HG03442 (cell line): ENCODE results near the gene HSPG2.

Source experiments
- ATAC-seq: cut with Tn5 transposase; IDR thresholded peaks from one replicate; pipeline ENCODE4 v1.9.1; 2021; ENCODE audit warnings: mild to moderate bottlenecking, moderate library complexity; ENCODE audit not compliant: unreplicated experiment

Gene HSPG2

DNA sequence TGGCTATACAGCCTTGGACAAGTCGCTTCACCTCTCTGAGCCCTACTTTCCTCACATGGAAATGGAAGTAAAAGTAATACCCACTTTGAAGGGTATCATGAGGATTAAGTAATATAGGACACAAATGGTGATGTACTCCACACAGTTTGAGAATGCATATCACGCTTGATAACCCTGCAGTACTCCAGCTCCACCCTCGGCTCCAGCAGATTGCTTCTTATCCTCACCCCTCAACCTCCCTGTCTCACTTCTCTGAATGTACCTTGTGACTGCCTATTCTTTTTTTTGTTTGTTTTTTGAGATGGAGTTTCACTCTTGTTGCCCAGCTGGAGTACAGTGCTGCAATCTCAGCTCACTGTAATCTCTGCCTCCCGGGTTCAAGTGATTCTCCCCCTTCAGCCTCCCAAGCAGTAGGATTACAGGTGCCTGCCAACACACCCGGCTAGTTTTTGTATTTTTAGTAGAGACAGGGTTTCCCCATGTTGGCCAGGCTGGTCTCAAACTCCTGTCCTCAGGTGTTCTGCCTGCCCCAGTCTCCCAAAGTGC is 69.6 kb downstream of the HSPG2 start:
- no peak for ATAC-seq

DNA sequence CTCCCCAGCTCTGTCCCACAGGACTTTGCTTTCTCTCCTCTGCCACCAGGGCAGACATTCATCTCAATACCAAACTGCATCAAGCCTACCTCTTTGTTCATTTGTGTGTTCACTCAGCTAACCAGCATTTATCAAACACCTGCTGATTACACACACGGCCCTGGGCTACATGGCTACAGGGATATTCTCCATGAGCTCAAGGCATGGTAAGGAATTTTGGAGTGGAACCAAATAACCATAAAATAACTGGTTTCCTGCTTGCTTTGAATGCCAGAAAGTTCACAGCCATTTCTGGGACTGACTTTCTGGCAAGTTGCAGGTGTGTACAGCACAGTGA is 70.4 kb downstream of the HSPG2 start:
- ATAC-seq = no peak

DNA sequence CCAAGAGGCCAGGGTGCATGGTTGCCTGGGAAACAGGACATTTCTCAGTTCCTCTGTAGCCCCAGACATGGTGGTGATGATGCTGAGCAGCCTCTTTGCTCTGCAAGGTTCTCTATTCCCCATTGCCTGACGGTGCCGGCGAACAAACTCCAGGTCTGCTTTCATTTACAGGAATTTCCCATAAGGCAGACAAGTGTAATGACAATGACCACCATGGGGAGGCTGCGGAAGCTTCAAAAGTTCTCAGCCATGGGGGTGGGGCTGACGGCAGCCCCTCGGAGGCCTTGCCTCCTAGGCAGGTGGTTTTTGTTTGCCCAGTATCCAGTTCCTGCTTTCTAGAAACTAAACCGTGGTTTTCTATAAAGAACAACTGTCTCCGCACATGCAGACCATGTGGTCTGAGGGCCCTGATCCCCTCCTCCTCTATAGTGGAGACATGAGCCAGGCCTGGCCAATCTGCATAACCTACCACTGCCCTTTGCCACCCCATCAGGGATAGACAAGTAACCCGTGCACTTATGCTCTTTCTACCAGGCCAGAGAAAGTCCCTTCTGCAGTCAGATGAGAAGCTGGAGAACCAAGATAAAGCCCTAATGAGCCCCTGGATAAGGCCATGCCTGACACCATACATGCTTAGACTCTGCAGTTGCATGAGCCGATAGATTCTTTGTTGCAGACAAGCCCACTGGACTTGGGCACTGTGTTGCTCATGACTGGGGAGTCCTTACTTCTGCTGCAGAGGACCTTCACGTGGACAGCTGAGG is 71.0 kb downstream of the HSPG2 start:
- no peak for ATAC-seq

DNA sequence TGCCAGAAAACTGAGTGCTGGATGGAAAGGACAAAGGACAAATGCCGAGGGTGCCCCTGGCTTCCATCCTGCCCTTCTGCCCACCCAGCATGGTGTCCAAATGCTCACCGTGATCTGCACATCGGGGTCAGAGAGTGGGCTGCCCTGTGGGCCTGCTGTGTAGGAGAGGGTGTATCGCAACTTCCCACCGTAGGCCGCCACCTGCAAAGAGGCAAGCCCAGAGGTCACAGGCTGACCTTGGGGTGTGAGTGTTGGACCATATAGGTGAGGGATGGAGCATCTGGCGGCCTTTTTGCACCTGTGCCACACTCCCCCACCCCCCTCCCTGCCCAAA is 71.5 kb downstream of the HSPG2 start:
- ATAC-seq = no peak

DNA sequence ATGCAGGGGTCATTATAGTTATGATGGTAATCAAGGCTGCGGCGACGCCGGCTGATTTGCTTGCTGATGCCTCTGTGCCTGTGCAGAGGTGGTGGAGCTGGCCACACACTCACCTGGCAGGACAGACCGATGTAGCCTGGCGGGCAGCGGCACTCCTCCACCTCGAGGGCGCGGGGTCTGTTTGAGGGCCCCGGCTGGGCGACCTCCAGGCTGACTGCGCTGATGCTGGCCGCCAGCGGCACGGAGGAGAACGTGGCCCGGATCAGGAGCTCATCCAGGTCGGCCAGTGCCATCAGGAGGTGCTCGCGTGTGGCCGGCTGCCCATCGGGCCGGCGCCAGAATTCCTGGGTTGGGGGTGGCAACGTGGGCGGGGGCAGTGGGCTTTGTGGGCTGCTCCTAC is 72.4 kb downstream of the HSPG2 start:
- ATAC-seq = no peak

DNA sequence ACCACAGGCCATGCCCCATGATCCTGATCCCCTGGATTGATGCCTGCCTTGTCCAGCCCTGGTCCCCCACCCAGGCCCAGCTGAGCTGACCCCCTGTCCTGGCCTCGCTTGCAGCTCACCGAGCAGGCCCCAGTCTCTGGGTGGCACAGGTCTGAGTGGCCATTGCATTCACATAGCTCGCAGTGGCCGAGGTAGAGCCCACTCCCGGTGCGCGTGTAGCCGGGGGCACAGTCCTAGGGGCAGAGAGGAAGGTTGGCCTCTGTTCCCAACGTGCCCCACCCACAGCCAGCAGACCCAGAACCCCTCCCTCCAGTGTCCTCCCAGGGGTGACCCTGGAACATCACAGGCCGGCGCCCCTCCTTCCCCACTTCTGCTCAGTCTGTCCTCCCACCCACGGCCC is 73.1 kb downstream of the HSPG2 start:
- ATAC-seq = no peak

DNA sequence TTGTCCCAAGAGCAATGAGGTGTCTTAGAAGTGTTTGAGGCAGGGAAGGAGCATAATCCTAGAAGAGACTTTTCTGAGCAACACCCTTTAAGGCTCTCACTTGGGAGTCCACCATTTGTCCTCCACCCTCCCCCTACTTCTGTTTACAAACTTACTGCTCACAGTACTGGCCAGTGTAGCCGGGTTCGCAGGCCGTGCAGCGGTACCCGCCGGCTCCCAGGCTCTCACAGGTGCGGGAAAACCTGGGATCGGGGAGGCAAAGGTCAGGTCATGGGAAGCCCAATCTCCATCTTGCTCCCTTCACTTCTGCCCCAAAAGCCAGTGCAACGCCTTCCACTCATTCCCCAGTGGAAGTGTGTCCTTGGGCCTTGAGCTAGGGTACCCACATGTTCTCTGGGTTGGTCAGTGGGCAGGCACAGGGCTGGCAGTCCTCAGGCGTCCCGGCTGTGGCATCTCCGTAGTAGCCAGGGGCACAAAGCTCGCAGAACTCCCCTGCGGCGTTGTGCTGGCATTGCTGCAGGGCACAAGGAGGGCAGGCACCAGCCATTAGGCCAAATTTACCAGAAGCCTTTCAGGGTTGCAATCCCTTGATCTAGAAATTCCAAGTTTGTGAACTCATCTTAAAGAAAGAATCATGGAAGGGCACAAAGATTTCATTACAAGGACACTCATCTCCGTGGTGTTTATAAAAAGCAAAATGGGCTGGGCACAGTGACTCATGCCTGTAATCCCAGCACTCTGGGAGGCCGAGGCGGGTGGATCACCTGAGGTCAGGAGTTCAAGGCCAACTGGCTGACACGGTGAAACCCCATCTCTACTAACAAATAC is 75.3 kb downstream of the HSPG2 start:
- ATAC-seq = no peak

DNA sequence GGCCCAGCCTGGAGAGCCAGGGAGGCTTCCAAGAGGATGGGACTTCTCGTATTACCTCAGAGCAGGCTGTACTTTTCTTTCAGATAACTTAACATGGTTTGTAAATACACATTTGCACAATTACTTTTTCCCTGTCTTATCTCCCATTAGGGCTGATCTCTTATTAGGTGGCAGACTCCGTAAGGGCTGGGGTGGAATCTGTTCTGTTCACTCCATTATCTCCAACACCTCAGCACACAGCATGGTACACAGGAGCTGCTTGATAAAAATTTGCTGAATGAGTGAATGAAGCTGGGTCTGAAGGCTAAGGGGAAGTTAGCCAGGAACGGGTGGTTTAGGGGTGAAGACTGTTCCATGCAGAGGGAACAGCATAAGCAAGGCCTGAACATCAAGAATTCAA is 76.1 kb downstream of the HSPG2 start:
- ATAC-seq = no peak

DNA sequence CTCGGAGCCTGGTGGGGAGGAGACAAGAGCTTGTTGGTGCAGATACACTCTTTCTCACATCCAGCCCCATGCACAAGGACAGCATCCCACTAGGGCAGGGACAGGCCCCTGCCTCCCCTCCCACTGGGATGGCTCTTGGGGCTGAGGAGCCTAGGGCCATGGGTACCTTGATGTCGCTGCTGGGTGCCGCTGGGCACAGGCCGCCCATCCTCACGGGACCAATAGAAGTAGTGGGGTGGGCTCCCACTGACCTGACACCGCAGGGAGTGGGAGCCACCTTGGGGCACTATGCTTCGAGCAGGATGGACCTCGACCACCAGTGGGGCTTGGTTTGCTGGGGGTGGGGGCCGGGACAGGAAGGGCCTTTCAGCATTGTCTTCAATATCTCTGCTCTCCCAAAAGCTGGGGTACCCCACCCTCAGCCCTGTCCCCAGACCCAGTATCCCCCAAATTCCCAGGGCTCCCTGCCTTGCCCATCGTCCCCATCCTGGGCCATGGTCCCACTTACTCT is 77.4 kb downstream of the HSPG2 start:
- no peak for ATAC-seq

DNA sequence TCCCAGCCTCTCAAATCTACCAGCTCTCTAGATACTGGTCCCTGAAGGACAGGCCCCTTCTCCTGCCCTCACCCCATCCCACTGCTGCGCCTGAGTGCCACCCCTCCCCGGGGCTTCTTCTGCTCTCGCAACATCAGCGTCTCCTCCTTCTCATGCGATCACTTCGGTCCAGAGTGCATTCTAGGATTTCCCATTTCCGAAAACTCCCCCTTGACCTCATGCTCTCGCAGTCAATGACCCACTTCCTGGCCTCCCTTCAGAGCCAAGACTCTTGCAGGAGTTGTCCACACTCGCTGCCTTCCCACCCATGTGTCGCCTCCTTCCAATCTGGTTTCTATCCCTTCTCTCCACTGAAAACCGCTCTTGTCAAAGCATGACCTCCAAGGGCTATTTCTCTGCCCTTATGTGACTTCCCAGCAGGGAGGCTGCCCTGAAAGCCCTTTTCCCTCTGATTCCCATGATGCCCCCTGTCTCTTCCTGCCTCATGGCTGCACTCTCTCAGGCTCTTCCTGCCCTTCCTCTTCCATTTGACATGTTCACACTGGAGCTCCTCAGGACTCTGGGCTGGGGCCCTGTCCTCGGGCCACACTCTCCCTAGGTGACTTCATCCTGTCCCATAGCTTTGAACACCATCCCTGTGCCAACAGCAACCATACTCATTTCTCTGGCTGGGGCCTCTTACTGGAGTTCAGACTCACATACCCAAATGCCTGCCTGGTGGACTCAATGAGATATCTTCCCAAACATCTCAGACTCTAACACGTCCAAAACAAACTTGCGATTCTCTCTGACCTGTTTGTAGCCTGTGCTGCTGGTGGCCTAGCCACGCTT is 79.1 kb downstream of the HSPG2 start:
- ATAC-seq = no peak

DNA sequence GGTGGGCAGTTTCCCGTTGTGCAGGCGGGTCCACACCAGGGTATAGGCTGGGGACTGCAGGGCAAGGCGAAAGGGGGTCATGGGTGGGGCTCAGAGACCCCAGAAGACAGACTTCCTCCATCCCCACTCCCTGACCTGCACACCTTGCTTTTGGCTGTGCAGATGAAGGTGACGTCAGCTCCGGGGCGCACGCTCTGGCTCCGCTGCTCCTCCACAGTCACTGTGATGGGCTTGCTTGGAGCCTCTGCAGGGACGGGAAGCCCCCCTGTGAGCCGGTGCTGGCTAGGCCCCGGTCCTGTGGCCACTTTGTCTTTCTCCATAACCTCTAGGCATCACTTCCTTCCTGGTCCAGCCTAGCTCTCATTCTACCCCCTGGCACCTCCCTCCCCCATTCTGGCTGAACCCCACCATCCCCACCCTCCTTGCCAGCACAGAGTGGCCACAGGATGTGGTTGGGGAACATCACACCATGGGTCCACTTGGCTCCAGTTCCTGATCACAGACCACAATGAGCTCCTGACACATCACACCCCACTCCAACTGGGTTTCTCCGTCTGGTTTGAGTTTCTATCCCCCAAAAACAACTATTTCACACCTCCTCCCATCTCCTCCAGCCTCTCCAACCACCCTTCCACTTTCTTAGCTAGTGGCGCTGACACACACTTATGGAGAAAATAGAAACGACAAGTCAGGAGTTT is 79.8 kb downstream of the HSPG2 start:
- no peak for ATAC-seq

DNA sequence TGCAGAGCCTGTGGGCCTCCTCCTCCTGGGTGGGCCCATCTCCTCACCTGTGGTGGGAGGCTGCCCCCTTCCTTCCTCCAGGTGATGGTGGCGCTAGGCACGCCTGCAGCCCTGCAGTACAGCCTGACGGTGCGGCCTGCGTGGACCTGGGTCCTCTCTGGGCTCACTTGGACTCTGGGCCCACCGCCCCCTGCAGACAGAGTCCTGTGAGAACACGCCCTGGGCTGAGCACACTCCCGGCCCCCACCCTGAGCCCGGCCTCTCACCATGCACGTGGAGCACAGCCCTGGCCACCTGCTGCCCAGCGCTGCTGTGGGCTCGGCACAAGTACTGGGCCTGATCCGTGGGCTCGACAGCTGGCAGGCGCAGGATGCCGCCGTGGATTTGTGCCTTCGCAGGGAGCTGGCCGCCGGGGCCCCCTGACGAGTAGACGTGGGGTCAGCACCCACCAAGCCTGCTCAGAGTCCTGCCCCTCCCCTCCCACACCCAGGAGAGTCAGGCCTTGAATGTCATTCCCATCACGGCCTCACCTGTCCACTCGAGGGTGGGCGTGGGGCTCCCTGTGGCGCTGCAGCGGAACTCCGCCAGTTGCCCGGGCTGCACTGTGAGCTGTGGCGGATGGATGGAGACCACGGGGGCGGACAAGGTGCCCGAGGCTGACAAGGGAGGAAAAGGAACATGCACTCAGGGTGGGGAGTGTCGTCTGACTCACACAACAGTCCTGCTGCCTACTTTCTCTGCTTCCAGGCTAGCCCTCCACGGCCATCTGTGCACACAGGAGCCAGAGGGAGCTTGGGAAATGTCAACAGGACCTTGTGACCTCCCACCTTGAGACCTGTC is 81.6 kb downstream of the HSPG2 start:
- ATAC-seq = no peak

DNA sequence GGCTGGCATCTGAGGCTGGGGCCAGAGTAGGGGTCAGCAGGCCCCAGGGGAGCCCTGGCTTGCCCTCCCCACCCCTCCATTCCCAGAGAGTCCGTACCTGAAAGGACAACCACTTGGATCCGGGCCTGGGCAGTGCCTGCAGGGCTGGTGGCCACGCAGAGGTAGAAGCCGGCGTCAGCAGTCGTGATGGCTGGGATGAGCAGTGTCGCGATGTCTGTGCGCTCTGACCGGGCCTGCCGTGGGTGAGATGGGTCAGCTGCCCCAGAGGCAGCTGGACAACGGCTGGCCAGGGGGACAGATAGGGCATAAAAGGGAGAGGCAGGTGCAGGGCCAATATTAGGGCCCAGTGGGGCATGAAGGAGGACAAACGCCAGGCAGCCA is 82.4 kb downstream of the HSPG2 start:
- ATAC-seq = no peak

DNA sequence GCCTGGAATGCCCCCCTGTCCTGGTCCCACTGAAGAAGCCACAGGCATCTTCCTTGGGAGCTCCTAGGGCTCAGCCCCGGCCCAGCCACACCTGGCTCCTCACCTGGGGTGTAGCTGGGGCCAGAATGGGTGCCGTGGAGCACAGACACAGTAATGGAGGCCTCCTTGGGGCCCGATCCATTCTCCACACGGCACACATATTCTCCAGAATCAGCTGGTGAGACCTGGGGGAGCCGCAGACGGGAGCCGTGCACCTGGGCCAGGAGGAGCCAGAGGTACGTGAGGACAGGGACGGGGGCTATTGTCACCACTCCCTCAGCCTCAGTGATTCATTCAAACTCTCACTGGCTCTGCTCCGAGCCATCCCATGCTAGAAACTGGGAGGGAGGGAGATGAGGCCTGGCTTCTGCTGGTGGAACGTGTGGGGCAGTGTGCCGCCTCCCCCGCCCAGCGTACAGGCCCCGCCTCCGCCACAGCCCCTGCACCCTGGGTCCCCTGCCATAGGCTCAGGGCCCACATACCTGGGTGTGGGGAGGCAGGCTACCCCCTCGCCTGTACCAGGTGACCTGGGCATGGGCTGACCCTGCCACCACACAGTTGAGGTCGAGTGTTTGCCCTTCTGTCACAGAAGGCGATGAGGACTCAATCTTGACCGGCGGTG is 82.9 kb downstream of the HSPG2 start:
- ATAC-seq = no peak

DNA sequence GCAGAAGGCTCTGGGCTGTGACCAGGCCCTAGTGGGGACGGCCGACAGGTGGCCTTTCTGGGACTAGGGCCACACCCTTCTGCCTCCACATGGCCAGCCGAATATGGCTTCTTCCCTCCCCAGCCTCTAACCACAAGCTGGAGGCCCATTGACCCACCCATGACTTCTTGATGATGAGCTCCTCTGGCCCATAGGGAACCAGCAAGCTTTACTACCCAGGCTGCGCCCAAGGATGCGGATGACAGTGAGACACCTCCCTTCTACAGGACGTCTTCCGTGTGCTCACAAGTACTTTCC is 84.0 kb downstream of the HSPG2 start:
- no peak for ATAC-seq

DNA sequence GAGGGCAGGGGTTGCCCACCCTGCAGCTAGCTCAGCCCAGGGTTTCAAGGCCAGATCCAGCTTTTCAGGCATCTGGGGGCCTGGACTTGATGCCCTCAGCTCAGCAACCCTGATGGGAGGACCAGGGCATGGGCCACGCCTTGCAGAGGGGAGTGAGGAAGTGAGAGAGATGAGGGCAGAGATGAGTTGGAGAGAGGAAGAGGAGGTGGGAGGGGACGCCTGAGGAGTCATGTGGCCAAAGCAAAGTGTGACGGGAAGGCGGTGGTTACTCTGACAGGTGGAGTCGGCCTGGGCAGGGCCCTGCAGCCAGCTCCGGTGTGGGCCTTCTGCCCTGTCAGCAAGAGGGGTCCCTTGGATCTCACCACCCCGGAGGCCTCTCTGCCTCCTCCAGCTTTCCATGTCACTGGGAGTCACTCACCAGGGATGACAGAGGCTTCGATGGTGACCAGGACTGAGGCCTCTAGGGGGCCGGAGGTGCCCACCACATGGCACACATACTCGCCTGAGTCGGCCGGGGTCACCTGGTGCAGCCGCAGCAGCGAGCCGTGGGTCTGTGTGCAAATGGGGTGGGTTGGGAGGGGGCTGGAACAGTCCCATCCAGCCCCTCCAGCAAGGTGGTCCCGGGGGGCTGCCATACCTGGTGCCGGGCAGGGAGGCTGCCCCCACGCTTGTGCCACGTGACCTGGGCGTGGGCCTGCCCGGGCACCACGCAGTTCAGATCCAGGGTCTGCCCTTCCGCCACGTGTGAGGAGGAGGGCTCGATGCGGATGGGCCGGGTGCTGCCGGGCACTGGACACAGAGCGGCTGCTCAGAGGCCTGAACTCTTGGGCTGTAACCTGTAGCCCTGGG is 84.6 kb downstream of the HSPG2 start:
- ATAC-seq = peak; percentile 53

DNA sequence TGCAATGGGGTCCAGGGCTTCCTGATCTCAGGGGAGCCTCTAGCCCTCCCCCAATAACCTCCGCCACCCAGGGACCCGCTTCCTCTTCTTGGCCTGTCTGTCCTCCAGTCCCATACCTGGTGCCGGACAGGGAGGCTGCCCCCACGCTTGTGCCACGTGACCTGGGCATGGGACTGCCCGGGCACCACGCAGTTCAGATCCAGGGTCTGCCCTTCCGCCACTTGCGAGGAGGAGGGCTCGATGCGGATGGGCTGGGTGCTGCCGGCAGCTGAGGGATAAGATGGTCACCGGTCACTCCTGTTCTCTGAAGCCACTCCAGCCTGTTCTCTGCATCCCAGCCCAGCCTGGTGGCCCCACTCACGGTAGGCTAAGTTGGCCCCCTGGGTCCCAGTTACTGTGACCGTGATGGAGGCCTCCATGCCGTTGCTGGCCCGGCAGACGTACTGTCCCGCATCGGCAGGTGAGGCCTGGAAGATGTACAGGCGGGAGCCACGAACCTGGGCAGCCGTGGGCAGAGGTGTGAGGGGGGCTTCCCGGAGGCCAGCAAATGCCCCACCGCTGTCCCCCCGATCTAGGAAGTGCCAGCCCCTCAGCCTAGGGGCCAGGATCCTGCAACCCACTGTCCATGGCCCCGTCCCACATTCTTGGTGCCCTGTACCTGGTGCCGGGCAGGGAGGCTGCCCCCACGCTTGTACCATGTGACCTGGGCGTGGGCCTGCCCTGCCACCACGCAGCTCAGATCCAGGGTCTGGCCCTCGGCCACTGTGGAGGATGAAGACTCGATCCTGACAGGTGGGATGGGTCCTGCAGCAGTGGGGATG is 85.5 kb downstream of the HSPG2 start:
- no peak for ATAC-seq
